Erythroblast (primary cell): ENCODE results near the gene SLC5A4.
A peak's percentile ranks its signal among the peaks of the same experiment; 100 is the strongest.

Source experiments
- DNase-seq, 2 experiments: peaks; one replicate each; lab custom pipeline; 2025; lab: John Stamatoyannopoulos, UW
- GATA1 ChIP-seq: IDR thresholded peaks from 2 replicates; pipeline ENCODE4 v1.6.1; 2011; ENCODE audit warnings: low read depth, mild to moderate bottlenecking, control low read depth, low read length, moderate library complexity
- POLR2A ChIP-seq: IDR thresholded peaks from 2 replicates; pipeline ENCODE4 v1.6.1; 2011; ENCODE audit warnings: mild to moderate bottlenecking, low read length

Gene SLC5A4

GRCh38 chr22:32216911-32217310 is 38.2 kb downstream of the SLC5A4 start:
- TF ChIP-seq GATA1 (no peak), POLR2A (no peak)
- DNase-seq: no peak

GRCh38 chr22:32211011-32211410 is 44.1 kb downstream of the SLC5A4 start:
- DNase-seq: no peak
- TF ChIP-seq POLR2A: no peak
- TF ChIP-seq GATA1: no peak

GRCh38 chr22:32208681-32209080 is 46.5 kb downstream of the SLC5A4 start:
- no peak for DNase-seq
- no peak for TF ChIP-seq GATA1
- TF ChIP-seq POLR2A: no peak

- TF ChIP-seq POLR2A: no peak
- no peak for TF ChIP-seq GATA1
- DNase-seq: no peak
Measured at GRCh38 chr22:32207971-32208480, 47.1 kb downstream of the SLC5A4 start.

GRCh38 chr22:32206774-32207758 is 48.1 kb downstream of the SLC5A4 start:
- TF ChIP-seq POLR2A (no peak), GATA1 (no peak)
- peak; percentile 25 to 41 for DNase-seq

GRCh38 chr22:32205974-32206773 is 49.0 kb downstream of the SLC5A4 start:
- no peak for DNase-seq
- TF ChIP-seq GATA1 (no peak), POLR2A (no peak)

- no peak for DNase-seq
- TF ChIP-seq GATA1 (no peak), POLR2A (peak; percentile 43)
Measured at GRCh38 chr22:32204856-32205722, 50.1 kb downstream of the SLC5A4 start, which contains the start of gene RFPL2. TSS of gene RFPL2 (minus strand) at chr22:32205073. CDS start at chr22:32202451, 2,622 bp downstream.

GRCh38 chr22:32204040-32204855 is 50.9 kb downstream of the SLC5A4 start:
- peak in 1 of 2 experiments; percentile 42 for DNase-seq
- TF ChIP-seq GATA1 (no peak), POLR2A (no peak)

GRCh38 chr22:32203181-32204039 is 51.7 kb downstream of the SLC5A4 start:
- TF ChIP-seq POLR2A: peak; percentile 48
- TF ChIP-seq GATA1: no peak
- peak; percentile 46 to 73 for DNase-seq

GRCh38 chr22:32202539-32203180 is 52.5 kb downstream of the SLC5A4 start:
- peak; percentile 34 to 39 for DNase-seq
- TF ChIP-seq POLR2A (no peak), GATA1 (no peak)

GRCh38 chr22:32202161-32202538 is 53.0 kb downstream of the SLC5A4 start:
- TF ChIP-seq POLR2A: no peak
- no peak for TF ChIP-seq GATA1
- DNase-seq: no peak
